ENCODE measurements around the gene NSUN6.

- TF ChIP-seq CTCF (IDR thresholded peaks at IDR 0.05; ENCODE audit: borderline replicate concordance, extremely low read depth, low read length, poor library complexity, severe bottlenecking) (no peak), EZH2 (IDR thresholded peaks at IDR 0.05; ENCODE audit: borderline replicate concordance, low read depth, low read length, severe bottlenecking) (no peak)
Observed at GRCh38 chr10:18508587-18508986, 142.8 kb downstream of the NSUN6 start.

Measured in DND-41 (cell line).